Right renal pelvis (tissue), 4 donors: ENCODE results near the gene DEFB126. TPM values are rescaled to one million over a fixed set of nuclear protein-coding genes. Genes with fewer than 3 reads are reported as not detected.
"Not testable (repeated sequence)": the region's sequence is repeated elsewhere in the genome, so short reads cannot be mapped to it uniquely, and the experiment has no call there.

Experiments used
- DNase-seq, 4 donors: peaks; one replicate each; pipeline ENCODE4 v3.0.0-alpha.2; 2013; ENCODE audit warnings: low read depth in 4 of 4, low spot score in 3 of 4, missing footprints in 1 of 4
- polyA plus RNA-seq, 4 donors: library from polyadenylated mRNA; unstranded; fragments of 120-200 nt; gene quantifications; one replicate each; pipeline ENCODE4 v1.2.1, GENCODE V29; 2013; ENCODE audit not compliant: insufficient read length in 4 of 4

The DEFB126 gene, protein sequence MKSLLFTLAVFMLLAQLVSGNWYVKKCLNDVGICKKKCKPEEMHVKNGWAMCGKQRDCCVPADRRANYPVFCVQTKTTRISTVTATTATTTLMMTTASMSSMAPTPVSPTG
- polyA plus RNA-seq, result not detected

DNA sequence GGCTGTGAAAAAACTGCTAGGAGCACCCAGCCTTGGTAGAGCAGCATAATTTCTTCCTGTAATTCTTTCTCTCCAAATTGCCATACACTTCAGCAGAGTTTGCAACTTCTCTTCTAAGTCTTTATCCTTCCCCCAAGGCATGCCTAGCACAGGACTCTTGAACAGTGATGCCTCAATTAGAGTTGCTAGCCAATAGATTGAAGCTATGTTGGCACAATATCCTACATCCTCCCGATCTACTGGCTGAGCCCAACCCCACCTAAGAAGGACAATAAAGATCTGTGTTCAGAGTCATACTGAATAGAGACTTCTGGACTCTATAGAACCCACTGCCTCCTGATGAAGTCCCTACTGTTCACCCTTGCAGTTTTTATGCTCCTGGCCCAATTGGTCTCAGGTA is at the start of gene DEFB126:
Gene DEFB126 (plus strand): TSS at position 301 of the 400 bp plus-strand sequence. CDS start 39 bp downstream, at position 340.
- DNase-seq, result no peak

DNA sequence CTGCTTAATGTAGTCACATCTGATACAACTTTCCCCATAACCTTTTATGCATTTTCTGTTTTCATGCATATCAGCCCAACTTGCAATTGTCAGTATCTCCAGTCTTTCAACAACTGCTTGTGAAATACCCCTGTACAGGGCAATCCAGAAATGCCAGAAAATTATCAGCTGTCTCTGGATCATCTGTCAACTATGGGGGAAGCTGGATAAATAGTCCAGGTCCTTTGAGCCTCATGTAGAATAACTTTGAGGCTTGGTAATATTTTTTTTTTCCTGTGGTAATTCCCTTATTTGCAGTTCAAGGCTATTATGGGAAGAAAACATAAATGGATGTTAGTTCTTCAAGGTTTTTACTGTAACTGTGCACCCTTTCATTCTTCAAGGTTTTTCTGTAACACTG is 48.7 kb upstream of the DEFB126 start:
- DNase-seq, result no peak

DNA sequence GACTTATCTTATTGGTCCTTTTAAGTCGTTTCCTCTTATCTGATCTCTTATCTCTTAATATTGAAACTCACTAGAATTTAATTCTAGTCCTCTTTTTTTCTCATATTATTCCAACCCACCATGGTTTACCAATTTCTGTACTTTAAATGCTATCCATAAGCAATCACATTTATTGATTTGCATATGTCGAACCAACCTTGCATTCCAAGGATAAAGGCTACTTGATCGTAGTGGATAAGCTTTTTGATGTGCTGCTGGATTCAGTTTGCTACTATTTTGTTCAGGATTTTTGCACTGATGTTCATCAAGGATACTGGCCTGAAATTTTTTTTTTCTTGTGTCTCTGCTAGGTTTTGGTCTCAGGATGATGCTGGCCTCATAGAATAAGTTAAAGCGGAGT is 47.2 kb upstream of the DEFB126 start:
- DNase-seq, result no peak

DNA sequence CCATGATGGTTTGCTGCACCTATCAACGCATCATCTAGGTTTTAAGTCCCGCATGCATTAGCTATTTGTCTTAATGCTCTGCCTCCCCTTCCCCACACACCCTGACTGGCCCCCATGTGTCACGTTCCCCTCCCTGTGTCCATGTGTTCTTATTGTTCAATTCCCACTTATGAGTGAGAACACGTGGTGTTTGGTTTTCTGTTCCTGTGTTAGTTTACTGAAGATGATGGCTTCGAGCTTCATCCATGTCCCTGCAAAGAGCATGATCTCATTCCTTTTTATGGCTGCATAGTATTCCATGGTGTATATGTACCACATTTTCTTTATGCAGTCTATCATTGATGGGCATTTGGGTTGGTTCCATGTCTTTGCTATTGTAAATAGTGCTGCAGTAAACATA is 44.7 kb upstream of the DEFB126 start:
- DNase-seq, result not testable (repeated sequence)

DNA sequence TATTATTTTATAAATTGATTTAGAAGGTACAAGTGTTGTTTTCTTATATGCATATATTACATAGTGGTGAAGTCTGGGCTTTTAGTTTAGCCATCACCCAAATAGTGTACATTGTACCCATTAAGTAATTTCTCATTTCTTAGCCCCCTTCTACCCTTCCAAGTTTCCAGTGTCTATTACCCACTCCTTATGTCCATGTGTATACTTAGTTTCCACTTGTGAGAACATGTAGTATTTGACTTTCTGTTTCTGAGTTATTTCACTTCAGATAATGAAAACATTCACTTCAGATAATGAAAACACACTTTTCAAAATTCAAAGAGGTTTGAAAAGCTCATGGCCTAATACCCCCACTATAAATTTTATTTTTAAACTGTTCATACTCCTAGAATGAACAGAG is 40.4 kb upstream of the DEFB126 start:
- DNase-seq, result no peak

DNA sequence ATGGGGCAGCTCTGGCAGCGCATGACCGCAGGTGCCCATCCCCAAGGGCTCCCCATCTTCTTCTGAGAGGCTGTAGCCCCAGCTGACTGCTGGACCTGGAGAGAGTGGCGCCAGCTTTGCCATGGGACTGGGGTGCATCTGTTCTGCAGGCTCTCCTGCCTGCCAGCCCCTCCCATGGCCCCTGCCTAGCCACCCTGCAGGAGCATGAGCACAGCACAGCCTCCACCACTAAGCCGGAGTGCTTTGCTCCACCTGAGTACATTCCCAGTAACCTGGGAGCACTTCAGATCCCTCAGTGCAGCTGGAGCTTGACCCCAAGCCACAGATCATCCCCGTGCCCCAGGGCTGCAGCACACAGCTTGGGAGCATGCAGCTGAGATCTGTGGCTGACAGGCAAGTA is 38.9 kb upstream of the DEFB126 start:
- DNase-seq, result no peak

DNA sequence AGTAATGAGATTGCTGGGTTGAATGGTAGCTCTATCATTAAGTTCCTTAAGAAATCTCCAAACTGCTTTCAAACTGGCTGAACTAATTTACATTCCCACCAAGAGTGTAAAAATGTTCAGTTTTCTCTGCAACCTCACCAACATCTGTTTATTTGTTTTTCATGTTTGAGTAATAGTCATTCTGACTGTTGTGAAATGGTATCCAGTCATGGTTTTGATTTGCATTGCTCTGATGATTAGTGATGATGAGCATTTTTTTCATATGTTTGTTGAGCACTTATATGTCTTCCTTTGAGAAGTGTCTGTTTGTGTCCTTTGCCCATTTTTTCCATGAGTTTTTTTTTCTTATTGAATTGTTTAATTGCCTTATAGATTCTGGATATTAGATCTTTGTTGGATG is 30.0 kb upstream of the DEFB126 start:
- DNase-seq, result no peak

DNA sequence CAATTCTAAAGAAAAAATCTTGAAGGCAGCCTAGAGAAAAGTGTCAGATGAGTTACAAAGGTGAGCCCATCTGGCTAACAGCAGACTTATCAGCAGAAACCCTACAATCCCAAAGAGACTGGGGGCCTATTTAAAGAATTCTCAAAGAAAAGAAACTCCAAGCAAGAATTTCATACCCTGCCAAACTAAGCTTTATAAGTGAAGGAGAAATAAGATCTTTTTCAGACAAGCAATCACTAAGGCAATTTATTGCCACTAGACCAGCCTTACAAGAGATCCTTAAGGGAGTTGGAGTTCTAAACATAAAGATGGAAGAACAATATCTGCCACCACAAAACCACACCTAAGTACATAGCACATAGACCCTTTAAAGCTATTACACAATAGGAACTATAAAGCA is 24.9 kb upstream of the DEFB126 start:
- no peak for DNase-seq

DNA sequence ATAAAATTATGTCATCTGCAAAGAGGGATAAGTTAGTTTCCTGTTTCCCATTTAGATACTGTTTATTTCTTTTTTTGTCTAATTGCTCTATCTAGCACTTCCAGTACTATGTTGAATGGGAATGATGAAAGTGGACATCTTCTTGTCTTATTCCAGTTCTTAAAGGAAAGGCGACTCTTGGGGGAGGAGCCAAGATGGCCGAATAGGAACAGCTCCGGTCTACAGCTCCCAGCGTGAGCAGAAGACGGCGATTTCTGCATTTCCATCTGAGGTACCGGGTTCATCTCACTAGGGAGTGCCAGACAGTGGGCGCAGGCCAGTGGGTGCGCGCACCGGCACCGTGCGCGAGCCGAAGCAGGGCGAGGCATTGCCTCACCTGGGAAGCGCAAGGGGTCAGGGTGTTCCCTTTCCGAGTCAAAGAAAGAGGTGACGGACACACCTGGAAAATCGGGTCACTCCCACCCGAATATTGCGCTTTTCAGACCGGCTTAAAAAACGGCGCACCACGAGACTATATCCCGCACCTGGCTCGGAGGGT is 12.5 kb upstream of the DEFB126 start:
- DNase-seq, result not testable (repeated sequence)

DNA sequence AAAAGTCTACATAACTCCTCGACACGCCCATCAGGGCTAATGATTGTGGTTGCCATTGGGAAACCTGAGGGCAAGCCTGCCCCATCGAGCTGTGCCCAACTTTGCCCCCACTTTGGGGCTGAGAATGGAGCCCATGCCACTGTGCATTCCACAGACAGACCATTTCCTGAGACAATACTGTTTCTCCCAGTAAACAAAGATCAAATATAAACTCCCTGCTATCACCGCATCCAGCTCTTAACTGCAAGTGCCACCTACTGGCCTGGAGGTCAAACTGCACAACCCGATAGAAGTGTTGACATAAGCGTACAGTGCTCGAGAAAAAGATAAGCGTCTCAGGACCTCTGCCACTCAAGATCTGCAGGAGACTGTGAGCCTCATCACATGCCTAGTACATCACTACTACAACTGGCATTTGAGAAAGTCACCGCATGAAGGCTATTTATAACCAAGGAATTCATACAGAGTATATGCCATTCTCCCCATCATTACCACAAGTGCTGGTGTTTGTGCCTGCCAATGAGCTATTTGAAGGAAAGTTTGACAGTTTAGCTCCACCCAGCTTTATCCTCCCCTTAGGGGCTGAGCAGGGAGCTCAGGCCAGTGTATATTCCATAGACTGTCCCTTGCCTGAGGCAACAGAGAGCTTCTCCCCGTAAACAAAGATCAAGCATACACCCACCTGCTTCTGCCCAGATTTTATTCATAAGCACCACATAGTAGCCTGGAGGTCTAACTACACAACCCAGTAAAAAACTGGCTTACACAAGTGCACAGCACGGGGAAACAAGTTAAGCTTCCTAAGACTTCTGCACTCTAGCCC is 4.5 kb upstream of the DEFB126 start:
- no peak for DNase-seq

DNA sequence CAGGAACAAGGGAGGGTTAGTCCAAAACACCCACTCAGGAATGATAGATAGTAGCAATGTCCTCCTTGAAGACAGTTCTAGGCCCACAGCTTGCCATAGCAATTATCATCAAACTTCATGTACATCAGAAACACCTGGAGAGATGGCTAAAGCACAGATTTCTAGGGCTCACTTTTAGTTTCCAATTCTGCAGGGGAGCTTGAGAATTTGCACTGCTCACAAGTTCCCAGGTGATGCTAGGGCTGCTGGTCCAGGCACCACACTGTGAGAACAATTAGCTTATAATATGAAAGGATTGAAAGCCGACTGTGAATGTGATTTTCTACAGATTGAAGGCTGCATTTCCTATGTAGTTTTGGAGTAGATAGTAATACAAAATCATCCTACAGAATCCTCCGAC is 3.5 kb downstream of the DEFB126 start:
- no peak for DNase-seq

DNA sequence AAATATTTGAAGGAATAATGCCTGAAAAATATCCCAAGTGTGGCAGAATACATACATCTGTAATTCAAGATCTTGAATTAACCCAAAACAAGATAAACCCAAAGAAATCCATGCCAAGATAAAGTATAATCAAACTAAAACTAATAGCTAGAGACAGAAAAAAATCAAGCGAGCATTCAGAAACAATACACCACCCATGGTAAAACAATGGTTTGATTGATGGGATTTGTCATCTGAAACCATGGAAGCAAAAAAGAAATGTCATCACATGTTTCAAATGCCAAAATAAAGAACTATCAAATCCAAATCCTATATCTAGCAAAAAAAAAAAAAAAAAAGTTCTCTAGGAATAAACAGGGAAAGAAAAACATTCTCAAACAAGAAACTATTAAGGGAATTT is 9.7 kb downstream of the DEFB126 start:
- DNase-seq, result no peak

DNA sequence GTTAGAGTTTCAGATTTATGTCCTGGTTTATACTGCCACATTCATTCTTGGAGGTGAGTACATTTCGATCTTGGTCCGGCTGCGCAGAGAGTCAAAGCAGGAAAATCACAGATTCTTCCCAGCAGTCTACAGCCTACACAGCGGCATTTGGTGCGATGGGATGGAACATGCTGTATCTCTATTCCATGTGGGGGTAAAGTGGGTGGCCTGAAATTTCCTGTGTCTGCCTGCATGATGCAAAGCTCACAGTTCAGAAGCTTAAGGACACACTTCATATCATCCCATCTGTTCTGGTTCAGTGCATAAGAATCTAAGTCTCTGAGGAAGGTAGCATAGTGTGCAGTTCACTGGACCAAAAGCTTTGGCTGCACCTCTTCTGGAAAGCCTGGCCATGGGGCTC is 14.8 kb downstream of the DEFB126 start, which contains the start of gene DEFB127:
Gene DEFB127 (plus strand): TSS at position 301 of the 400 bp plus-strand sequence. CDS start 91 bp downstream, at position 392.
- DNase-seq, result peak in 1 of 4 donors; percentile 2

DNA sequence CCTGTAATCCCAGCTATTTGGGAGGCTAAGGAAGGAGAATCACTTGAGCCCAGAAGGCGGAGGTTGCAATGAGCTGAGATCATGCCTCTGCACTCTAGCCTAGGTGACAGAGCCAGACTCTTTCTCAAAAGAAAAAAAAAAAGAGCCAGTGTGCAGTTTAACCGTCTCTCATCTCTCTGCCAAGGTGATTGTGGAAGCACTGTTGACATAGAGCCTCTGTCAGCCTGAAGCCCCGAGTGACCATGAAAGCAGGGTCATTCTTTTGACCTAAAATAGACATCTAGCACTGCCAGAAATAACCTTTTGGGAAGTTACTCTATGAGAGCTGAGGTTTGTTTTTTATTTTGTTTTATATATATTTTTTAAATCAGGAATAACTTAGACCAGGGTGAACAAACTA is 22.2 kb downstream of the DEFB126 start:
- no peak for DNase-seq

DNA sequence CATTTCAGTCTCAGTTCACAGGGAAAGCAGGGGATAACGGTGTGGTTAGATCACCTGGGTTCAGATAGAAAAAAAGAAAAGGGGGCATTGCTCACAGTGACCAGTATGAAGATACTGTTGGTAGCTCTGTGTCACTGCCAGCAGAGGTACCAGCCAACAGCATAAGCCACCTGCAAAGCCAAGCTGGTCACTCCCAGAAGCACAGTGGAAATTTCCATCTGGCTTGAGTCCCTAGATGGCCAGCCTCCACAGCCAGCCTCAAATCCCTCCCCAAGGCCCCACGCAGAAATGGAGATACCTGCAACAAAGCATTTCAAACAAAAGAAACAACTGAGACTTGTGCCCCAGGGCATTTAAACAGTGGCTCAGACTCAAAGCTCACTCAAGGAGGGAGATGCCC is 26.5 kb downstream of the DEFB126 start:
- no peak for DNase-seq

DNA sequence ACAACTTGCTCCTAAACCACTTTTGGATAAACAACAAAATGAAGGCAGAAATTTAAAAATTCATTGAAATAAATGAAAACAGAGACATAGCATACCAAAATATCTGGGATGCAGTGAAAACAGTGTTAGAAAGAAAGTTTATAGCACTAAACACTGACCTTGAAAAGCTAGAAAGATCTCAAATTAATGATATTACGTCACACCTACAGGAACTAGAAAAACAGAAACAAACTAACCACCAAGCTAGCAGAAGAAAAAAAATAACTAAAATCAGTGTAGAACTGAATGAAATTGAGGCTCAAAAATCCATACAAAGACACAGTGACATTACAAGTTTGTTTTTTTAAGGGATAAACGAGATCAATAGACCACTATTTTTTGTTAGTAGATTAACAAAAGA is 41.9 kb downstream of the DEFB126 start:
- no peak for DNase-seq

DNA sequence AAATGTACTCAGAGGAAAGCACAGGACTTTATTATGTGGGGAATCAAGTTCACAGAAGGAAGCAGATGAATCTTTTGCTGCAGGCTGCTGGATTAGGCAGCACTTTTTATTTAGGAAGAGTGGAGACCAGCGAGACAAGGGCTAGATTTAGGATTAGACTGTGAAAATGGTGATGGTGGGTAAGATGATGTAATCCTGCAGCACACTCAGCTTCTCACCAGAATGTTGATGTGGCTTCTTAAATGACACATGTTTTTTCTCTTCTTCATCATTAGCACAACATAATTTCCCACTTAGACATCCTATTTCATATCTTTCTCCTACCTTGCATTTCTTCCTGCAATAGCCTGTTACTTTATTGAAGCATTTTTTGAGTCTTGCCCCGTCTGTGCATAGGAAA is 45.3 kb downstream of the DEFB126 start:
- no peak for DNase-seq

DNA sequence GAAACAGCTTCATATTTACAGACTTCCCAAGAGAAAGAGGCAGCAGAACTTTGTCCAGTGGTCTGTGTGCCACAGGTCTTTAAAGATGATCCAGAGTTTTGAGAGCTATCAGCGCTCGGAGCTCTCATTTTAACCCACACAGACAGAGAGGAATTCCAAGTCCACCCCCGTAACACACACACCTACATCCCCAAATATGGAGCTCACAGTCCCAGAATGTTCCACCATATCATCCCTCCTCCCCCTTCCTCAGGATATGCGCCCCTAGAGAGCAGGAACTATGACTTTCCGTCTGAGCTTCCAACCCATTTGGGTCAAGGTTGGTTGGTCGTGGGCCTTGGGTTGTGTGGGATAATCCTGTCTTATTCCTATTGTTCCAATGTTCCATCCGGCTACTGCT is 47.2 kb downstream of the DEFB126 start, which contains the start of gene DEFB128:
Gene DEFB128 (minus strand): TSS at position 101 of the 400 bp plus-strand sequence. CDS start 88 bp downstream, at position 13.
- DNase-seq, result no peak
